ENCODE data around the gene GBP1.
"Not testable (repeated sequence)": the region's sequence is repeated elsewhere in the genome, so short reads cannot be mapped to it uniquely, and the experiment has no call there.

The GBP1 gene

GRCh38 chr1:89040315-89040626, 24.7 kb downstream of the GBP1 start:
- TF ChIP-seq EZH2phosphoT487 (IDR thresholded peaks at IDR 0.05; ENCODE audit: borderline replicate concordance, low read length) (no peak), CTCF (IDR thresholded peaks at IDR 0.05; ENCODE audit: low read depth, low read length, poor library complexity, severe bottlenecking) (no peak)
- Histone ChIP-seq H3K79me2 (ENCODE audit: control insufficient read depth, low read length) (no peaks in the 10 kb centered on the region), H3F3A (ENCODE audit: control insufficient read depth, insufficient read depth) (no peaks in the 10 kb centered on the region), H3K4me1 (ENCODE audit: control insufficient read depth, low read length) (no peaks in the 10 kb centered on the region), H3K4me2 (ENCODE audit: low read length) (no peak overlapping the region), H3K9me3 (ENCODE audit: control insufficient read depth, insufficient read depth, low read length) (peaks cover 11% of the 10 kb centered on the region; the same call in 1 of the 2 replicates), H3K9me2 (replicated peaks; ENCODE audit: control insufficient read depth, low read length) (no peaks in the 10 kb centered on the region), H3K27me3 (ENCODE audit: control insufficient read depth, low read length) (no peaks in the 10 kb centered on the region), H3K27ac (ENCODE audit: low read depth, low read length) (no peak overlapping the region), H3K36me3 (ENCODE audit: control insufficient read depth, low read length) (no peaks in the 10 kb centered on the region), H3K4me3 (ENCODE audit: low read length) (no peak overlapping the region), H4K20me1 (ENCODE audit: control insufficient read depth, insufficient read depth, low read depth, low read length) (no peaks in the 10 kb centered on the region)

GRCh38 chr1:89037186-89037585, 27.8 kb downstream of the GBP1 start:
- Histone ChIP-seq H3K4me2 (ENCODE audit: low read length) (no peak overlapping the region), H3K9me2 (replicated peaks; ENCODE audit: control insufficient read depth, low read length) (no peaks in the 10 kb centered on the region), H3K4me3 (ENCODE audit: low read length) (no peak overlapping the region), H3K9me3 (ENCODE audit: control insufficient read depth, insufficient read depth, low read length) (no peaks in the 10 kb centered on the region), H3K27me3 (ENCODE audit: control insufficient read depth, low read length) (no peaks in the 10 kb centered on the region), H3K4me1 (ENCODE audit: control insufficient read depth, low read length) (no peaks in the 10 kb centered on the region), H4K20me1 (ENCODE audit: control insufficient read depth, insufficient read depth, low read depth, low read length) (no peaks in the 10 kb centered on the region), H3F3A (ENCODE audit: control insufficient read depth, insufficient read depth) (no peaks in the 10 kb centered on the region), H3K79me2 (ENCODE audit: control insufficient read depth, low read length) (no peaks in the 10 kb centered on the region), H3K36me3 (ENCODE audit: control insufficient read depth, low read length) (no peaks in the 10 kb centered on the region), H3K27ac (ENCODE audit: low read depth, low read length) (no peak overlapping the region)
- TF ChIP-seq EZH2phosphoT487 (IDR thresholded peaks at IDR 0.05; ENCODE audit: borderline replicate concordance, low read length) (no peak), CTCF (IDR thresholded peaks at IDR 0.05; ENCODE audit: low read depth, low read length, poor library complexity, severe bottlenecking) (no peak)

GRCh38 chr1:89035080-89035479, 29.9 kb downstream of the GBP1 start:
- Histone ChIP-seq H3K36me3 (ENCODE audit: control insufficient read depth, low read length) (no peaks in the 10 kb centered on the region), H4K20me1 (ENCODE audit: control insufficient read depth, insufficient read depth, low read depth, low read length) (no peaks in the 10 kb centered on the region), H3K4me3 (ENCODE audit: low read length) (no peak overlapping the region), H3K27ac (ENCODE audit: low read depth, low read length) (no peak overlapping the region), H3K9me3 (ENCODE audit: control insufficient read depth, insufficient read depth, low read length) (no peaks in the 10 kb centered on the region), H3K9me2 (replicated peaks; ENCODE audit: control insufficient read depth, low read length) (no peaks in the 10 kb centered on the region), H3F3A (ENCODE audit: control insufficient read depth, insufficient read depth) (no peaks in the 10 kb centered on the region), H3K79me2 (ENCODE audit: control insufficient read depth, low read length) (no peaks in the 10 kb centered on the region), H3K4me1 (ENCODE audit: control insufficient read depth, low read length) (no peaks in the 10 kb centered on the region), H3K4me2 (ENCODE audit: low read length) (no peak overlapping the region), H3K27me3 (ENCODE audit: control insufficient read depth, low read length) (no peaks in the 10 kb centered on the region)
- TF ChIP-seq CTCF (IDR thresholded peaks at IDR 0.05; ENCODE audit: low read depth, low read length, poor library complexity, severe bottlenecking): no peak
- TF ChIP-seq EZH2phosphoT487 (IDR thresholded peaks at IDR 0.05; ENCODE audit: borderline replicate concordance, low read length): no peak

GRCh38 chr1:89034004-89034403, 31.0 kb downstream of the GBP1 start:
- not testable (repeated sequence) for H3K27me3 ChIP-seq (ENCODE audit: control insufficient read depth, low read length); H3K9me3 ChIP-seq (ENCODE audit: control insufficient read depth, insufficient read depth, low read length); H3K4me1 ChIP-seq (ENCODE audit: control insufficient read depth, low read length); H3K4me3 ChIP-seq (ENCODE audit: low read length); H3K9me2 ChIP-seq (replicated peaks; ENCODE audit: control insufficient read depth, low read length); H4K20me1 ChIP-seq (ENCODE audit: control insufficient read depth, insufficient read depth, low read depth, low read length); H3K4me2 ChIP-seq (ENCODE audit: low read length); H3K79me2 ChIP-seq (ENCODE audit: control insufficient read depth, low read length); H3K27ac ChIP-seq (ENCODE audit: low read depth, low read length); H3F3A ChIP-seq (ENCODE audit: control insufficient read depth, insufficient read depth); H3K36me3 ChIP-seq (ENCODE audit: control insufficient read depth, low read length)

GRCh38 chr1:89029051-89029450, 36.0 kb downstream of the GBP1 start:
- H3K36me3 ChIP-seq (ENCODE audit: control insufficient read depth, low read length): not testable (repeated sequence)

More at GRCh38 chr1:89029051-89029450, 36.0 kb downstream of the GBP1 start:
- H3F3A ChIP-seq (ENCODE audit: control insufficient read depth, insufficient read depth); H4K20me1 ChIP-seq (ENCODE audit: control insufficient read depth, insufficient read depth, low read depth, low read length); H3K4me1 ChIP-seq (ENCODE audit: control insufficient read depth, low read length); H3K27me3 ChIP-seq (ENCODE audit: control insufficient read depth, low read length); H3K9me3 ChIP-seq (ENCODE audit: control insufficient read depth, insufficient read depth, low read length); H3K27ac ChIP-seq (ENCODE audit: low read depth, low read length); H3K4me2 ChIP-seq (ENCODE audit: low read length); H3K9me2 ChIP-seq (replicated peaks; ENCODE audit: control insufficient read depth, low read length); H3K4me3 ChIP-seq (ENCODE audit: low read length); H3K79me2 ChIP-seq (ENCODE audit: control insufficient read depth, low read length): not testable (repeated sequence)
